HepG2 (cell line): ENCODE results near the gene SEL1L2. TPM values are rescaled to one million over a fixed set of nuclear protein-coding genes. Genes with fewer than 3 reads are reported as not detected.
A peak's percentile ranks its signal among the peaks of the same experiment; 100 is the strongest.

ENCODE experiments used
- ATAC-seq: fragments of 200-7000 bp; cut with Tn5 transposase; 3 replicates; pipeline ENCODE4 v1.9.1; 2020; ENCODE audit warnings: mild to moderate bottlenecking, moderate library complexity
- Bru-seq: library from RNA; stranded (reverse); fragments of 400-500 nt; gene quantifications from one replicate; lab custom pipeline; 2021; lab: Mats Ljungman, UMichigan
- BruChase-seq, 2 experiments: library from RNA; stranded (reverse); fragments of 400-500 nt; gene quantifications; one replicate each; lab custom pipeline; 2021; lab: Mats Ljungman, UMichigan
- BruUV-seq: library from RNA; stranded (reverse); fragments of 400-500 nt; replicated peaks from 2 replicates; lab custom pipeline; 2021; lab: Mats Ljungman, UMichigan
- CTCF ChIA-PET: fragments of 300-600 bp; formaldehyde crosslinking; extraction: SDS; loops from one replicate; lab custom pipeline; 2021; ENCODE audit warnings: low total read pairs, inconsistent platforms, low intra/inter-chr PET ratio; lab: Yijun Ruan, JAX
- POLR2A ChIA-PET: fragments of 350-600 bp; sonication (Branson Sonifier 250); formaldehyde crosslinking; loops from one replicate; lab custom pipeline; 2020; ENCODE audit warnings: antibody characterized with exemption, inconsistent platforms; lab: Yijun Ruan, JAX
- DNase-seq: peaks from one replicate; pipeline ENCODE4 v3.0.0-alpha.2; 2015; ENCODE audit warnings: low spot score
- FAIRE-seq: peaks from 3 replicates; lab custom pipeline; 2011; peaks lifted over from hg19 to GRCh38; lab: Jason Lieb, UNC
- H2AFZ ChIP-seq: one replicate; pipeline ENCODE4 v1.6.1; 2011; ENCODE audit warnings: low read length, inconsistent platforms
- H3K27ac ChIP-seq: fragments of 300-600 bp; 3 replicates; pipeline ENCODE4 v1.8.0; 2011; ENCODE audit warnings: mixed run types, mild to moderate bottlenecking, mixed read lengths, low read length, inconsistent platforms; ENCODE audit not compliant: insufficient read depth; ENCODE audit errors: extremely low read length
- H3K27me3 ChIP-seq, 2 experiments: fragments of 200-600 bp in 1 of 2; 2 replicates in 1 of 2; 3 replicates in 1 of 2; pipeline versions ENCODE4 v1.6.0 to v1.8.0; 2011; ENCODE audit warnings: low read length in 2 of 2, mild to moderate bottlenecking in 2 of 2, moderate library complexity in 2 of 2, inconsistent platforms in 1 of 2; ENCODE audit not compliant: insufficient read depth in 2 of 2, control insufficient read depth in 1 of 2
- H3K36me3 ChIP-seq, 2 experiments: fragments of 200-600 bp in 1 of 2; replicated peaks in 1 of 2; 2 replicates in 1 of 2; 3 replicates in 1 of 2; pipeline versions ENCODE4 v1.5.1 to v1.8.0; 2011; ENCODE audit warnings: low read length in 2 of 2, inconsistent platforms in 1 of 2; ENCODE audit not compliant: insufficient read depth in 2 of 2, control insufficient read depth in 1 of 2
- H3K4me1 ChIP-seq: 2 replicates; pipeline ENCODE4 v1.5.1; 2012; ENCODE audit warnings: low read length, inconsistent platforms; ENCODE audit not compliant: insufficient read depth
- H3K4me2 ChIP-seq: 2 replicates; pipeline ENCODE4 v1.6.0; 2011; ENCODE audit warnings: low read depth, low read length, inconsistent platforms
- H3K4me3 ChIP-seq, 3 experiments: fragments of 200-600 bp in 1 of 3; sonication (generic), shearing (Covaris generic) in 1 of 3; replicated peaks in 1 of 3; 2 replicates each; pipeline ENCODE4 v1.5.1; 2011 to 2016; ENCODE audit warnings: low read length in 3 of 3, inconsistent platforms in 2 of 3, low read depth in 2 of 3, mild to moderate bottlenecking in 2 of 3, control low read depth in 1 of 3, mixed read lengths in 1 of 3; ENCODE audit not compliant: insufficient read depth in 1 of 3
- H3K79me2 ChIP-seq: one replicate; pipeline ENCODE4 v1.6.1; 2011; ENCODE audit warnings: low read length, inconsistent platforms; ENCODE audit not compliant: insufficient read depth
- H3K9ac ChIP-seq: 2 replicates; pipeline ENCODE4 v1.6.0; 2011; ENCODE audit warnings: mild to moderate bottlenecking, low read depth, low read length, inconsistent platforms; ENCODE audit not compliant: insufficient read depth
- H3K9me3 ChIP-seq: 2 replicates; pipeline ENCODE4 v1.5.1; 2012; ENCODE audit warnings: mild to moderate bottlenecking, low read length
- H4K20me1 ChIP-seq: 2 replicates; pipeline ENCODE4 v1.6.0; 2011; ENCODE audit warnings: inconsistent platforms, mild to moderate bottlenecking, low read length, moderate library complexity; ENCODE audit not compliant: insufficient read depth
- TBX2 ChIP-seq: sonication (generic); formaldehyde crosslinking; IDR thresholded peaks from 2 replicates; pipeline ENCODE4 v1.5.0; 2020; ENCODE audit warnings: missing genetic modification reagents, mild to moderate bottlenecking, borderline replicate concordance
- ZNF12 ChIP-seq: sonication (generic); formaldehyde crosslinking; IDR thresholded peaks from 2 replicates; pipeline ENCODE4 v1.5.0; 2020; ENCODE audit warnings: missing genetic modification reagents
- ZNF274 ChIP-seq: sonication (generic); formaldehyde crosslinking; IDR thresholded peaks from 2 replicates; pipeline ENCODE4 v1.5.1; 2020; ENCODE audit warnings: mild to moderate bottlenecking, missing genetic modification reagents
- ZNF709 ChIP-seq: sonication (generic); formaldehyde crosslinking; IDR thresholded peaks from 2 replicates; pipeline ENCODE4 v1.5.0; 2020; ENCODE audit warnings: mild to moderate bottlenecking, missing genetic modification reagents
- WGBS: methylation state at CpG from one replicate; pipeline ENCODE4 v1.1.6; 2017; ENCODE audit warnings: low lambda C conversion rate; 5-methylcytosine and 5-hydroxymethylcytosine counted together
- in situ Hi-C: cut with HindIII; loops from 2 replicates; pipeline ENCODE4 v1.10.0; 2017; ENCODE audit warnings: low pct_unique_long_range_greater_than_20kb; ENCODE audit not compliant: extremely low pct_ligation_motif_present
- intact Hi-C: fragments of 100-400 bp; cut with micrococcal nuclease; formaldehyde crosslinking; loops from one replicate; pipeline ENCODE4 v1.10.0; 2022; ENCODE audit not compliant: unreplicated experiment
- long read RNA-seq, 2 experiments: library from RNA in 1 of 2; library from polyadenylated mRNA in 1 of 2; stranded (forward) in 1 of 2; unstranded in 1 of 2; transcript quantifications; one replicate each; pipeline ENCODE4 v2.0.0, GENCODE V29; 2019 to 2022
- polyA minus RNA-seq, 3 experiments: library from RNA; depleted of rRNA, polyadenylated mRNA; stranded (reverse); fragments of >200 nt; gene quantifications; 2 replicates each; pipeline ENCODE4 v1.2.3, GENCODE V29; 2011; ENCODE audit warnings: low replicate concordance in 1 of 3
- polyA plus RNA-seq, 8 experiments: library from polyadenylated mRNA; depleted of rRNA in 3 of 8; stranded (reverse) in 7 of 8; unstranded in 1 of 8; fragments of >200 nt; fragmentation: Illumina TruSeq in 4 of 8; extraction: Trizol in 4 of 8; gene quantifications; 2 replicates each; pipeline versions ENCODE4 v1.2.1 to v1.2.3, GENCODE V29; 2011 to 2016; ENCODE audit warnings: low read depth in 4 of 8, missing spikeins in 1 of 8, mixed read lengths in 1 of 8; ENCODE audit not compliant: insufficient read depth in 1 of 8
- total RNA-seq, 5 experiments: library from RNA; depleted of rRNA; stranded (reverse); fragments of >200 nt; fragmentation: Illumina TruSeq; extraction: Trizol; gene quantifications; 2 replicates each; pipeline ENCODE4 v1.2.3, GENCODE V29; 2016; ENCODE audit warnings: low read depth in 1 of 5
- TF ChIP-seq, protein P1 (sequence below): sonication (generic); formaldehyde crosslinking; IDR thresholded peaks from 2 replicates; pipeline ENCODE4 v1.5.0; 2020; ENCODE audit warnings: mild to moderate bottlenecking, missing genetic modification reagents

SEL1L2 gene
- total RNA-seq (2016; rRNA removed; fragmentation: Illumina TruSeq; extraction: Trizol) (not detected in 2 replicates), polyA plus RNA-seq (2011; rRNA removed) (not detected in 2 replicates), polyA minus RNA-seq (2011; rRNA and poly(A)+ RNA removed; ENCODE audit: low replicate concordance) (not detected in 2 replicates), Bru-seq, nascent RNA (percentile 0 among the genes with signal in this experiment), BruChase-seq, experiment 1, labeled RNA remaining after a 6-hour chase (not detected), BruChase-seq, experiment 2, labeled RNA remaining after a 2-hour chase (not detected)
- total RNA-seq (2016; cell fraction: cytosol; rRNA removed; fragmentation: Illumina TruSeq; extraction: Trizol; ENCODE audit: low read depth): not detected in 2 replicates
- total RNA-seq (2016; cell fraction: insoluble cytoplasmic fraction; rRNA removed; fragmentation: Illumina TruSeq; extraction: Trizol): not detected in 2 replicates
- total RNA-seq (2016; cell fraction: membrane; rRNA removed; fragmentation: Illumina TruSeq; extraction: Trizol): not detected in 2 replicates
- total RNA-seq (2016; cell fraction: nucleus; rRNA removed; fragmentation: Illumina TruSeq; extraction: Trizol): not detected in 2 replicates
- not detected in 2 replicates for polyA plus RNA-seq (2011; cell fraction: cytosol; rRNA removed)
- polyA plus RNA-seq (2011; cell fraction: nucleus; rRNA removed): not detected in 2 replicates
- not detected in 2 replicates for polyA plus RNA-seq (2012)
- polyA plus RNA-seq (2016; cell fraction: cytosol; fragmentation: Illumina TruSeq; extraction: Trizol; ENCODE audit: low read depth): not detected in 2 replicates
- not detected in 2 replicates for polyA plus RNA-seq (2016; cell fraction: insoluble cytoplasmic fraction; fragmentation: Illumina TruSeq; extraction: Trizol; ENCODE audit: low read depth)
- not detected in 2 replicates for polyA plus RNA-seq (2016; cell fraction: membrane; fragmentation: Illumina TruSeq; extraction: Trizol; ENCODE audit: low read depth)
- not detected in 2 replicates for polyA plus RNA-seq (2016; cell fraction: nucleus; fragmentation: Illumina TruSeq; extraction: Trizol; ENCODE audit: insufficient read depth, low read depth)
- not detected in 2 replicates for polyA minus RNA-seq (2011; cell fraction: cytosol; rRNA and poly(A)+ RNA removed)
- polyA minus RNA-seq (2011; cell fraction: nucleus; rRNA and poly(A)+ RNA removed): not detected in 2 replicates
- long read RNA-seq, experiment 1: 0 reads
- long read RNA-seq, experiment 2: 0 reads

DNA sequence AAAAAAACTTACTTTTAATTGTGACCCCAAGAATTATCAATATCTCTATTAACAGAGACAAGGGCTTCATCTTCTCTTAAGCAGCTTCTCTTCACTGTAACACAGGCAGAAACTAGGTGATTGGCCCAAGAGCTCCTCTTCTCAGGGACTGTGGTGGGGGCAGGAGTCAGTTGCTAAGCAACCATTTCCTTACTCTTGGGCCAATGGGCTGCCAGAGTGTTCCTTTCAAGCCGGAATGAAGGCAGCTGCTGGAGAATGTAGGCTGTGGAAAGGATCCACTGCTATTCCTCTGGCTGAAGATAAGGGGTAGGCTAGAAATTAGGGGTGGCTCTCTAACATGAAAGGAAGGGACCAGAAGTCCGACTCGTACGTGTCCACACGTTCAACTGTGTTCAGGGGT lies at the start of gene SEL1L2:
SEL1L2 (minus strand) TSS at position 150 of the 400 bp plus-strand sequence; CDS start at position 70, 80 bp downstream.
- 1% methylated on average over 5 of the region's 5 CpGs for WGBS
- intact Hi-C loops: no loop called here

More for the DNA sequence above, at the start of gene SEL1L2:
- H3K79me2 ChIP-seq: no peaks in the 10 kb centered on the region
- TF ChIP-seq, protein P1, sequence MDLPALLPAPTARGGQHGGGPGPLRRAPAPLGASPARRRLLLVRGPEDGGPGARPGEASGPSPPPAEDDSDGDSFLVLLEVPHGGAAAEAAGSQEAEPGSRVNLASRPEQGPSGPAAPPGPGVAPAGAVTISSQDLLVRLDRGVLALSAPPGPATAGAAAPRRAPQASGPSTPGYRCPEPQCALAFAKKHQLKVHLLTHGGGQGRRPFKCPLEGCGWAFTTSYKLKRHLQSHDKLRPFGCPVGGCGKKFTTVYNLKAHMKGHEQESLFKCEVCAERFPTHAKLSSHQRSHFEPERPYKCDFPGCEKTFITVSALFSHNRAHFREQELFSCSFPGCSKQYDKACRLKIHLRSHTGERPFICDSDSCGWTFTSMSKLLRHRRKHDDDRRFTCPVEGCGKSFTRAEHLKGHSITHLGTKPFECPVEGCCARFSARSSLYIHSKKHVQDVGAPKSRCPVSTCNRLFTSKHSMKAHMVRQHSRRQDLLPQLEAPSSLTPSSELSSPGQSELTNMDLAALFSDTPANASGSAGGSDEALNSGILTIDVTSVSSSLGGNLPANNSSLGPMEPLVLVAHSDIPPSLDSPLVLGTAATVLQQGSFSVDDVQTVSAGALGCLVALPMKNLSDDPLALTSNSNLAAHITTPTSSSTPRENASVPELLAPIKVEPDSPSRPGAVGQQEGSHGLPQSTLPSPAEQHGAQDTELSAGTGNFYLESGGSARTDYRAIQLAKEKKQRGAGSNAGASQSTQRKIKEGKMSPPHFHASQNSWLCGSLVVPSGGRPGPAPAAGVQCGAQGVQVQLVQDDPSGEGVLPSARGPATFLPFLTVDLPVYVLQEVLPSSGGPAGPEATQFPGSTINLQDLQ (CRISPR knock-in tag): no peak
- TF ChIP-seq ZNF274 (CRISPR knock-in tag) (no peak), TBX2 (CRISPR knock-in tag) (no peak), ZNF12 (CRISPR knock-in tag) (no peak), ZNF709 (CRISPR knock-in tag) (no peak)
- ATAC-seq (no peak), DNase-seq (no peak), FAIRE-seq (no peak)
- H3K9ac ChIP-seq: no peak within 1 kb of the TSS
- POLR2A ChIA-PET: no interaction called here
- H4K20me1 ChIP-seq: no peaks in the 10 kb centered on the region
- peaks cover 0 to 10% of the 10 kb centered on the region in 2 experiments; a peak in 4 of 5 replicates for H3K27me3 ChIP-seq
- H2AFZ ChIP-seq: no peak within 1 kb of the TSS
- H3K9me3 ChIP-seq: peaks cover 25% of the 10 kb centered on the region
- CTCF ChIA-PET: no interaction called here
- H3K4me1 ChIP-seq: peaks cover 7% of the 10 kb centered on the region; the same call in 1 of the 2 replicates
- no peaks in the 10 kb centered on the region for H3K36me3 ChIP-seq
- BruUV-seq: no TSS peak
- H3K27ac ChIP-seq: no peak within 1 kb of the TSS
- no peak within 1 kb of the TSS for H3K4me2 ChIP-seq
- in situ Hi-C loops: no loop called here
- no peak within 1 kb of the TSS for H3K4me3 ChIP-seq
